Measurements from ENCODE around the gene STX2. TPM values are rescaled to one million over a fixed set of nuclear protein-coding genes. Genes with fewer than 3 reads are reported as not detected.

The STX2 gene
- total RNA-seq, 4 donors from 2014 or later: 26.3 to 44.8 (median 33.6) TPM

GRCh38 chr12:130847112-130847511 lies 8.1 kb upstream of the STX2 start:
- no peaks in the 10 kb centered on the region for H3K27me3 ChIP-seq
- DNase-seq (ENCODE audit: low spot score in 2 of 2): no peak
- H3K27ac ChIP-seq: no peak overlapping the region
- H3K36me3 ChIP-seq: no peaks in the 10 kb centered on the region
- no peak for TF ChIP-seq EP300 (IDR thresholded peaks at IDR 0.05)
- TF ChIP-seq POLR2A (IDR thresholded peaks at IDR 0.05): no peak
- no peak for TF ChIP-seq CTCF (IDR thresholded peaks at IDR 0.05)
- H3K4me3 ChIP-seq: no peak overlapping the region
- peaks cover 0 to 5% (median 0%) of the 10 kb centered on the region in 4 donors for H3K4me1 ChIP-seq
- H3K9me3 ChIP-seq: no peaks in the 10 kb centered on the region
- WGBS, 2 donors: 29 to 35% methylated on average over 7 of the region's 7 CpGs

GRCh38 chr12:130846369-130846768 lies 7.3 kb upstream of the STX2 start:
- H3K27ac ChIP-seq: no peak overlapping the region
- H3K4me3 ChIP-seq: no peak overlapping the region
- H3K27me3 ChIP-seq: no peaks in the 10 kb centered on the region
- H3K4me1 ChIP-seq: peaks cover 0 to 5% (median 0%) of the 10 kb centered on the region in 4 donors
- no peak for TF ChIP-seq POLR2A (IDR thresholded peaks at IDR 0.05)
- no peak for TF ChIP-seq EP300 (IDR thresholded peaks at IDR 0.05)
- no peak for TF ChIP-seq CTCF (IDR thresholded peaks at IDR 0.05)
- H3K9me3 ChIP-seq: no peaks in the 10 kb centered on the region
- H3K36me3 ChIP-seq: no peaks in the 10 kb centered on the region
- no peak for DNase-seq (ENCODE audit: low spot score in 2 of 2)

- TF ChIP-seq EP300 (IDR thresholded peaks at IDR 0.05): no peak
- TF ChIP-seq POLR2A (IDR thresholded peaks at IDR 0.05): no peak
- Histone ChIP-seq H3K36me3 (no peaks in the 10 kb centered on the region), H3K4me3 (peak overlapping the region; percentile 50 to 100 (median 68)), H3K4me1 (peaks cover 0 to 32% (median 7%) of the 10 kb centered on the region in 4 donors), H3K9me3 (no peaks in the 10 kb centered on the region), H3K27ac (peak overlapping the region in 3 of 4 donors; percentile 23 to 96 (median 77)), H3K27me3 (no peaks in the 10 kb centered on the region)
- WGBS, 2 donors: 49 to 58% methylated on average over 11 of the region's 11 CpGs
- DNase-seq (ENCODE audit: low spot score in 2 of 2): no peak
Measured at GRCh38 chr12:130839770-130840404, 837 bp upstream of the STX2 start.

GRCh38 chr12:130838284-130838950 lies 633 bp downstream of the STX2 start:
- no peaks in the 10 kb centered on the region for H3K9me3 ChIP-seq
- H3K36me3 ChIP-seq: no peaks in the 10 kb centered on the region
- peak overlapping the region; percentile 80 to 100 (median 86) for H3K4me3 ChIP-seq
- H3K27me3 ChIP-seq: no peaks in the 10 kb centered on the region
- no peak for TF ChIP-seq EP300 (IDR thresholded peaks at IDR 0.05)
- TF ChIP-seq CTCF (IDR thresholded peaks at IDR 0.05): no peak
- TF ChIP-seq POLR2A (IDR thresholded peaks at IDR 0.05): no peak
- DNase-seq (ENCODE audit: low spot score in 2 of 2): no peak
- peaks cover 0 to 37% (median 7%) of the 10 kb centered on the region in 4 donors for H3K4me1 ChIP-seq
- 5 to 8% methylated on average over 12 to 28 of the region's 38 CpGs for WGBS, 2 donors
- H3K27ac ChIP-seq: peak overlapping the region; percentile 60 to 96 (median 88)

GRCh38 chr12:130835436-130835835 lies 3.6 kb downstream of the STX2 start:
- TF ChIP-seq CTCF (IDR thresholded peaks at IDR 0.05) (no peak), POLR2A (IDR thresholded peaks at IDR 0.05) (no peak), EP300 (IDR thresholded peaks at IDR 0.05) (no peak)
- WGBS, 2 donors: 69 to 80% methylated on average over 6 of the region's 6 CpGs
- H3K9me3 ChIP-seq: no peaks in the 10 kb centered on the region
- no peaks in the 10 kb centered on the region for H3K36me3 ChIP-seq
- H3K27me3 ChIP-seq: no peaks in the 10 kb centered on the region
- H3K4me1 ChIP-seq: peaks cover 0 to 61% (median 13%) of the 10 kb centered on the region in 4 donors
- H3K4me3 ChIP-seq: no peak overlapping the region
- DNase-seq (ENCODE audit: low spot score in 2 of 2): no peak
- no peak overlapping the region for H3K27ac ChIP-seq

All from tibial nerve (tissue), 4 donors.